MV-4-11 (cell line): ENCODE data around the gene ZNF638.
A peak's percentile ranks its signal among the peaks of the same experiment; 100 is the strongest.

ENCODE experiments used
- DNase-seq: peaks from one replicate; lab custom pipeline; 2025; lab: John Stamatoyannopoulos, UW

ZNF638 gene

DNA sequence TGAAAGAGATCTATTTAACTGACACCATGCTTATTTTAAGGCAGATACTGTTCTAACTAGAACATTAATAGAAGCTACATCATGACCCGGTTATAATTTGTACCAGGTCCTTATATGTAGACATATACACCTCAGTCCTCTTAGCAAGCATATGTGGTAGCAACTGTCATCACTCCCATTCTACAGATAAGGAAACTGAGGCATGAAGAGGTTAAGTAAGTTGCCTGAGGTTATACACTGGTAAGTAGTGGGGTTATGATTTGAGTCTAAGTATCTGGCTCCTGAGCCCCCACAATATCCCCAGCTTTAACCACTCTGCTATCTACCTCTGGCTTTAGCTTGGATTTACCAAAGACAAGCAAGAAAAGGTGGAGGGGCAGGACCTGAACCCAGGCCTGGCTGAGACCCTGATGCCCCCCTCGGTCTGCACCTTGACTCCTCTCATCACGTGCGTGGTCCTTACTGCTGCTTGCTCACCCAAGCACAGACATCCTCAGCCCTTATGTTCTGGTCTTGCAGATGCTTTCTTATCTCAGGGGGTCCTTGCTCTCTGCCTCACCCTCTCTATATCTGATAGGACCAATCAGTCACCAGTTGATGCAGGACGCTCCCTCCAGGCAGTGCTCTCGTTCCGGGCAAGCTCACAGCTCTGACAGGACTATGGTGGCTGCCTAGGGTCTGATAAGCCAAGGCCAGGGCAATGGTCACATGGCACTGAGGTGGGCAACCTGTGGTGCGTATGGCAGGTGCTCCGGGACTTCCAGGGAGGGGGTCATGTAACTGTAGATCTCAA lies 125.7 kb downstream of the ZNF638 start:
- DNase-seq = no peak

DNA sequence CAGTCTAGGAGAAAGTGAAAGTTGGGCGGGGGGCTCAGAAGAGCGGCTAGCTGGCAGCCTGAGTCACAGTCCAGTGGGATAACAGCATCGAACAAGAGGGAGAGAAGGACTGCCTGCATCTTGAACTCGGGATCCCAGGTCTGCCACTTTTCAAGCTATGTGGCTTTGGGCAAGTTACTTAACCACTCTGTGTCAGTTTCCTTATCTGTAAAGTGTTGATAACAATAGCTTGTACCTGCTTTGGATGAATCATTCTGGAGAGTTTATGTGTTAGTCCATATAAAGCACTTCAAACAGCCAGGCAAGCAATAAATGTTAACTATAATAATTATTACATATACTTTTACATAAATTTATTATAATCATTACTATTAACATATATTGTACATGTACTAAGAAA lies 126.3 kb downstream of the ZNF638 start:
- DNase-seq = no peak

DNA sequence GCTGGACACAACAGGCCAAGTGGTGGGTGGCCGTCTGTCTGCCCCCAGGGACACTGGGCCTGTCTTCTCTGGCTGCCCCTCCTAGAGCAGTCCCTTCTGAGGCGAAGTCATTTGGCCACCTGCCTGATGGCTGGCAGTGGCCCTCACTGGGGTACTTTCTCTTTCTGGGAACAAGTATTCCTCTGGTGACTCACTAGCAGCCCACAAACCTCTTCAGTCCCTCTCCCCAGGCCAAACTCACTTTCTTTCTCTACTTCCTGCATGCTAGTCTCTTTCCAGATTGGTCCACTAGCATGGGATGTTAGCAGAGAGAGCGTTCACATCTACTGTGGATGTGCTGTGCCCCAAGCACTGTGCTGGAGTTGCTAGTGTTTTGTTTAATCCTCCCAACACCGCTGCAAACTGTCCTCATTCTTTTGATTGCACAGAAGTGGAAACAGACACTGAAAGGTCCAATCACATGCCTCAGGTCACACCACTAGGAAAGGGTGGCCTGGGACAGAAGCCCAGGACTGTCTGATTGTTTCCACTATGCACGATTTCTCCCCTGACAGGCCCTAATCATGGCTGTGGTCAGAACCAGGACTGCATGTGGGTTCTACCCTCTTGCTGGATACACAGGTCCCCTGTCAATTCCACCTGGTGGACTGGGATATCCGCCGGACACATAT lies 127.0 kb downstream of the ZNF638 start:
- DNase-seq = peak; percentile 45

DNA sequence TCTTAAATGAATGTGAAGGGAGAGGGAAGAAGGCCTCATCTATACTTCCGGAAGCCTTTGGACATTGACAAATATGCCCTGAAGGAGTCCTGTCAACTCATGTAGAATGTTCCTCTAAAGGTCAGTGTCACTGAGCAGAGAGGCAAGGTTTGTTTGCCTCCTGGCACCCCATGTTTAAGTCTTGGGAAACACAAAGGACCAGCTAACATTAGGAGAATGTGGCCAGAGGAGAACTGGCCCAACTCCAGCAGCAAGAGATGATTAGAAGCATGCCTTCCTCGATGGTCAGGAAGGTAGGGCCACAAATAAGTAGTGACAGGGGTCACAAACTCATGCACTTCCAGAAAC lies 127.5 kb downstream of the ZNF638 start:
- DNase-seq = no peak

DNA sequence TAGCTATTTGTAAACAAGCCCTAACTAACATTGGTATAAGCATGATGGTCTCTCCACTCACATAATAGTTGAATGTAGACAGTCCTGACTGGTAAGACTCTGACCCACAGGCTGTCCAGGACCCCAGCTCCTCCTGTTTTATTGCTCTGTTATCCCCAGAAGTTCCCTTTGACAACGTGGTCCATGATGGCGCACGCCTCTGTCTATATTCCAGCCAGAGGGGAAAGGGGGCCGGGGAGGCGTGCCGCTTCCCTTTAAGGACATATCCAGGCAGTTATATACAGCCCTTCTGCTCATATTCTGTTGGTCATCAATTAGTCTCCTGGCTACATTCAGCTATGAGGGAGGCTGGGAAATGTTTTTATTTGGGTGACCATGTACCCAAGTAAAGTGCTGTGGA lies 128.5 kb downstream of the ZNF638 start:
- DNase-seq = no peak

DNA sequence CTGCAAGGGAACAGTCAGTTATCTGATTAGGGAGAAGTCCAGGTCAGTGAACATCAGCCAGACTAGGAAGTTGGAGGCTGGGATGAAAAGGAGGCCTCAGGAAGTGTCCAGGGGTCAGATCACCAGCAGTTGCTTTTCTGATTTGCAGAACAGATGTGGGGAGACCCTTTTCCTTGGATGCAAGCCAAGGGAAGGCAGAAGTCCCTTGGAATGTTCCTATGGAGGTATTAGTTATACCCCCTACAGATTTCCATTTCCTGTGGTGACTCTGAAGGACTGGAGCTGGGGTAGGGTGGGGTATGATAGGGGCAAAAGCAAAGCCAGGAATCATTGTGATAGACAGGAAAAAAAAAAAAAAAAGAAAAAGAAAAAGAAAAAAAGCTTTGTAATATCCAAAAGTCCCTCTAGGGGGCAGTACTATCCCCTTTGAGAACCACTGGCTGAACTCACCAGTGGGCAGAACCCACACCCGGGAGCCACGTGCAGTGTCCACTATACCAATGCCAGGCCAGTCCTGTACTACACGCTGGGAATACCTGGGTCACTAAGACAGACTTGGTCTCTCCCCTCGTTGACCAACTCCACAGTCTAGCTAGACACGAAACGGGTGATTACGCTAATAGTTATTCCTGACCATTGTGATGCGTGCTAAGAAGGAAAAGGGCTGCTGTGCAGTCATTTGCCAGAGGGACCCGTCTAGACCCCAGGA lies 129.2 kb downstream of the ZNF638 start:
- DNase-seq = peak; percentile 21

DNA sequence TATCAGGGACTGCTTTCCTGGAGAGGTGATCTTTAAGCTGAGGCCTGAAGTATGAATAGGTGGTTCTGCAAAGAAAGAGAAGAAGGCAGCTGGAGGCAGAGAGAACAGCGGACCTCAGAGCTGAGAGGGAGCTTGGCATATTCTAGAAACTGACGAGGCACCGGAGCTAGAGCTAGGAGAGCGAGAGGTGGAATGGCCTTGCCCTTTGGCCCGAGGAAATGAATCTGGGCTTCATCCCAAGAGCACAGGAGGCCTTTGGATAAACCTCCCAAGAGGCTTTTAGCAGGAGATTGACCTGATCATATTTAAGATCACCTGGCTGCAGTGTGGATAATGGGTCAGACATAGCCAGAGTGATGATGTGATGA lies 129.7 kb downstream of the ZNF638 start:
- no peak for DNase-seq

DNA sequence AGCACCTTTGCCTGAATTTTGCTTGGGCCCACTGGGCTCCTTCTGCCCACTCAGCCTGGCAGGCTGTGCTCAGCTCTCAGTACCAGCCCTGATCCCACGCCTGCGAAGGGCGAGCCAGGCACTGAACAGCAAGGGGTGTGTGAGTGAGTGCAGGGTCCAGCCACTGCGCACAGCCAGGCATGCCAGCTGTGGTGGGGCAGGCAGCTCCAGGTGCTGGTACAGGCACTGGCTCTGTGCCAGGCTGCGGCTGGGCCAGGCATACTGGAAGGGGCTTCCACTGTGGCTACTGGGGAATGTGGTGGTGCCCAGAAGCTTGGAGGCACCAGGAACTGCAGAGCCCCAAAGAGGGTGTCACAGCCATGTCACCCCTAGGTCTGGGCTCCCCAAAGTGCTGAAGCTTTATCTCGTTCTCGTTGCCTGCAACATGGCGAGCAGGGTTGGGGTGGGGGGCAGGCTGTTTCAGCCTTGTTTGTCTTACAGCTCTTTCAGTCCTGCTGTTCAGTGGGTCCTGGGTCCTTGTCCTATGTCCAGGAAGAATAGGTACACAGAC lies 130.5 kb downstream of the ZNF638 start:
- DNase-seq = no peak

DNA sequence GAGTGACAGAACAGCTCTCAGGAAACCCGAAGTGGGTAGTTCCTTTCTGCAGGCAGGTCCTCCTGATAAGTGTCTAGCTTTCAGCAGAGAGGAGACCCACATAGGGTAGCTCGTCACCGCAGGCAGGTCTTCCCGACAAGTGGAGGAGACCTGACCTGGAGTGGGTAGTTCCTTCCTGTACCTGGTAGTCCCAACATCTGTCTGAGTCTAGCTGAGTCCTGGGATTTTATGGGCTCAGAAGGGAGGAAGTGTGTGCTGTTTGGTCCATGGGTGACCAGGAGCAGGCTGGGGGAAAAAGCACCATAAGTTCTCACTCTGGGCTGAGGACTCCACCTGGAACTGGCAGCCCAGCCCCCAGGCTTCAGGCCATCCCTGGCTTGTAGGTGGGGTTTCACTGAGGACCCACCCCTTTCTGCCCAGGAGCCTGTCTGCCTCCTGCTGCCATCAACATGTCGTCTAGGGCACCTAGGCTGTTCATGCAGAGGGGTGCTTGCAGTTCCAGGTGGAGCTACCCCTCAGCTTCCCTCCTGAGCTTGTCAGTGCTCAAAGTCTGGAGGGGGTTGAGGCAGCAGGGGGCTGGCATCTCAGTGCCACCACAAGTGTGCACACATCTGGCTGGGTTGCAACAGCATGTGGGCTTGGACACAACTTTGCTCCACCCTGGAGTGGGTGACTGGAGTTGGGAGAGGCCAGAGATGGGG lies 131.2 kb downstream of the ZNF638 start:
- no peak for DNase-seq

DNA sequence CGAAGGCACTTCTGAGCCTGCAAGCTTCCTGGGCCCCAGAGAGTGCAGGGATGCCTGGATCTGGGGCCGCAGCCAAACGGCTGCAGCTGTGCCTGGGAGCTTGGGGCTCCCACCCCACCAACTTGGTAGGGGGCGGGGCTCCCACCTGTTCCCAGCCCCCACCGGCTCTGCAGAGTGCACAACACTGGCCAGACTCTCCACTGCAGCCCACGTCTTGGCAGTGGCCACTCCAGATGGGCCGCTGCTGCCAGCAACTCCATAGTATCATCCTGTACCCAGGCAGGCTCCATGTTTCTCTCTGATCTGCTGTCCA lies 131.7 kb downstream of the ZNF638 start:
- no peak for DNase-seq

DNA sequence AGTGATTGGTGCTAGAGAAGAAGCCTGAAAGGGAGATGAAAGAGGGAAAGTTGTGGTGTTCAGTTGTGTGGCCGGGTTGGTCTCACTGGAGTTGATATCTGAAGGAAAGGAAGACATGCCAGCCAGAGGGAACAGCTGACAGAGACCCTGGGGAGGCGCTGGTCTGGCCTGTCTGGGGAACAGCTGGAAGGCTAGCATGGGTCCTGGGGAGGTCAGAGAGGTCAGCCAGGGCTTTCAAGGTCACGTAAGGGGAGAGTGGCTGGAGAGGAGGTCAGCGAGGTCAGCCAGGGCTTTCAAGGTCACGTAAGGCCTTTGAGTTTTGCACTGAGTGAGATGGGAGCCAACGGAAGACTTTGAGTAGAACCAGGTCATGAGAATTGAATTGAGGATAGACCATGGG lies 132.8 kb downstream of the ZNF638 start:
- no peak for DNase-seq

DNA sequence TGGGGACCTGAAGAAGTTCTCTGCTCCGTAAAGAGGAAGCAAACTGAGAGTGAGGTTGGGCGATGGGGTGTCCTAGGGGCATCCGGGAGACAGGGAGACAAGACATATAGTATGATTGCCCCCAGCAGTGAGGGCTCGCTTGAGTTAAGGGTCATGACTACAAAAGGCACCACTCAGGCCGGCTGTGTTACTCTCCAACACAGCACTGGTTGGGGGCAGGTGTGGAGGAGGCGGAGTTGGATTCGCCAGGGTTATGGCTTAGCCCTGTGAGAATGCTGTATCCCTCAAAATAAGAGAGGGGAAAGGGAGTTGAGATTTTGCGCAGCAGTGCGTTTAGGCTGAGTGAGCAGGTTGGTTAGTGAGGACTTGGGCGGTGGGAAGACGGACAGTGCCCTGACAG lies 133.8 kb downstream of the ZNF638 start:
- DNase-seq = no peak

DNA sequence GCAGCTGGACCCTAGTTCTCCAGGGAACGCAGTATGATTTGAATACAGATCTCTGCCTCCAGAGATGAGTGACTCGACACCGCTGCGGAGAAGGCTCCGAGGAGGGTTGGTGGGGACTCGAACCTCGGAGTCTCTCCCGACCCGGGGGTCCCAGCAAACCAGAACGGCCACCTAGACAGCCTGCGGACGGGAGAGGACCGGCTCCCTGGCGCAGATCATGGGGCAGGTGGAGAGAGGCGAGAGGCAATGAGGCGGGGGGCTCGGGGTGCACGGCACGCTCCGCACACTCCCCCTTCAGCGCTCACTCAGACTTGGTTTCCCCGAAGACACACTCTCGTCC lies 134.3 kb downstream of the ZNF638 start:
- no peak for DNase-seq

DNA sequence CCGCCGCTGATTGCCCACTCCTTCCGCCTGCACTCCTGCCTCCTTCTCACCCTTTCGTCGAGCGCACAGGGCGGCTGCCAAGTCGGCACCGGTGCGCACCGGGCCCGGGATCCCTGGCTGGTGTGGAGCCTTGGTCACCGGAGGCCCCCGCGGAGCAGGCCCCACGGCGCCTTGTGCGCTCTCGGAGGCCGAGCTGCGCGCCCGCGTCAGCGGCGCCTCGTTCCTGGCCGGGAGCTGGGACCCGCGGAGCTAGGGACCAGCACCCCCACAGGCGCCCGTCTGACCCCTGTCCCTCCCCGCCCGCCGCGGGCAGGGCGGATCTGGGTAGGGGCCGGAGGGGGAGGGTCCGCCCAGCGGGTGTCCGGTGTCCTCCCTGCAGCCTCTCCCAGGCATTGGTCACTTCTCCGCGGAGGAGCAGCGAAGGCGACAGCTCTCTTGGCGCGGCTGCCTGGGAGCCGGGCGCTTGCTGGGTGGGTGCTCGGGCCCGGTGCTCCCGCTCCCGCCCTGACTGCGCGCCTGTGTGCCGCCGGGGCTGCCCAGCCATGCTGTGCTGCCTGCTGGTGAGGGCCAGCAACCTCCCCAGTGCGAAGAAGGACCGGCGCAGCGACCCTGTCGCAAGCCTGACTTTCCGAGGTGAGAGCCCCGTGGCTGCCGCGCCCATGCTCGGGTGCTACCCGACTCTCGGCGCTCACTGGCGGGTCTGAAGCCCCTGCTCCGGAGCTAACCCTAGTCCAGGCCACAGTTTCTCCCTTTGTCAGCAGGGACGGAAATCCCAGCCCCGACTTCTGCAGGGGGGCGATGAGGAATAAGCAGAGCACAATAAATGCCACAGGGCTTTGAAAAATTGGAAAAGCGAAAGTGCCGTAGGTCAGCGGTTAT lies 135.0 kb downstream of the ZNF638 start:
- DNase-seq = no peak

DNA sequence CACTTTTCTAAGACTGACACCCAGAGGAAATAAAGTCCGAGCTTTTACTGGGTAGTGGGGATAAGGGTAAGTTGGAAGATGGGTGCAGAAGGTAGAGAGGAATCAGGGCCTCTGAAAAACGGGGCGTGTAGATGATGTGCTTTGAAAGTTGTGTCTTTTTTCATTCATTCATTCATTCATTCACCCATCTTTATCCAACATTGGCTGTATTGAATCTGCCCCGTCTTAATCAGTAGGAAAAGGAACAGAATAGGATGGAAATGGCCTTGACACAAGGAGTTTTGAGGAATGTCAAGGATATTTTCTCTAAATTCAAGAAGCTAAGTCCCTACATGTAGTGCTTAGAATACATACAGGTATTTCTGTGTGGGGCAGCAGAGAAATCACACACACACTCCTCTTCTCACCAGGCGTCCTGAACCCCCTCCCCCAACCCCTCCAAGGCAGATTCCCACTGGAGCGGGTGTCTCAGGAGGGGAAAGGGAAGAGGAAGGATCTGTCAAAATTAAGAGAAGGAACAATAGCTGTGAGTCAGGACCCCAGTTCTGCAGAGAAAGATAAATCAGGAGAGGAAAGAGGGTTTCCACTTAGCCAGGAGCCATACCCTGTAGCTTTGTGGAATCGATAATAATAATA lies 135.7 kb downstream of the ZNF638 start:
- no peak for DNase-seq

DNA sequence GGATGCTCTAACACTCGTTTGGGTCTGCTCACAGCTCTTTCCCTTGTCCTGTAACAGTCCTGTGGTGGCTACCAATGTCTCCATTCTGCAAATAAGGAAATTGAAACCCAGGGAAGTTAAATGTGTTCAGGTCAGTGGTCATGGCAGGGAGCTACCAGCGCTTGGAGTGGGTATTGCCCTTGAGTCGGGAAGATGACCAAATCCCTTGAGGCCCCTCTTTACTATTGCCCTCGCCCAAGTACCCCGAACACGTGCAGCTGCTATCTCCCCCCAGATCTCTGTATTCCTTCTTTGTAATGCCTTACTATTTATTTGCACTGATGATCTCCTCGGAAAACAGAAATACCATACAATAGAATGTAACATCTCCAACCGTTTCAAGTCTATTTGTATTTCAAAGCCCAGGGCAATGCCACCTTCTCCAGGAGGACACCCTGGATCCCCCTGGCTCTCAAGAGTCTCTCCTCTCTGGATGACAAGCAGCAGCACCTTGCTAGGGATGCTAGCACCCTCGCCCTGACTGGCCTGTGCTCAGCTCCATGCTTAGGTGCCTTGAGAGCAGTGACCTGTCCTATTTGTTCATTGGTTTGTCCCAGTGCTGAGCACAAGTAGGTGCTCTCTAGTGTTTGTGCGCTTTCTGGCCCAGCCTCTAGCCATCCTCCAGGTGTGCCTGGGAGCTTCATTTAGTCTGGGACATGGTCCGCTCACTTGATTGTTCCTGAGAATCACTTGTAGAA lies 136.9 kb downstream of the ZNF638 start:
- no peak for DNase-seq

DNA sequence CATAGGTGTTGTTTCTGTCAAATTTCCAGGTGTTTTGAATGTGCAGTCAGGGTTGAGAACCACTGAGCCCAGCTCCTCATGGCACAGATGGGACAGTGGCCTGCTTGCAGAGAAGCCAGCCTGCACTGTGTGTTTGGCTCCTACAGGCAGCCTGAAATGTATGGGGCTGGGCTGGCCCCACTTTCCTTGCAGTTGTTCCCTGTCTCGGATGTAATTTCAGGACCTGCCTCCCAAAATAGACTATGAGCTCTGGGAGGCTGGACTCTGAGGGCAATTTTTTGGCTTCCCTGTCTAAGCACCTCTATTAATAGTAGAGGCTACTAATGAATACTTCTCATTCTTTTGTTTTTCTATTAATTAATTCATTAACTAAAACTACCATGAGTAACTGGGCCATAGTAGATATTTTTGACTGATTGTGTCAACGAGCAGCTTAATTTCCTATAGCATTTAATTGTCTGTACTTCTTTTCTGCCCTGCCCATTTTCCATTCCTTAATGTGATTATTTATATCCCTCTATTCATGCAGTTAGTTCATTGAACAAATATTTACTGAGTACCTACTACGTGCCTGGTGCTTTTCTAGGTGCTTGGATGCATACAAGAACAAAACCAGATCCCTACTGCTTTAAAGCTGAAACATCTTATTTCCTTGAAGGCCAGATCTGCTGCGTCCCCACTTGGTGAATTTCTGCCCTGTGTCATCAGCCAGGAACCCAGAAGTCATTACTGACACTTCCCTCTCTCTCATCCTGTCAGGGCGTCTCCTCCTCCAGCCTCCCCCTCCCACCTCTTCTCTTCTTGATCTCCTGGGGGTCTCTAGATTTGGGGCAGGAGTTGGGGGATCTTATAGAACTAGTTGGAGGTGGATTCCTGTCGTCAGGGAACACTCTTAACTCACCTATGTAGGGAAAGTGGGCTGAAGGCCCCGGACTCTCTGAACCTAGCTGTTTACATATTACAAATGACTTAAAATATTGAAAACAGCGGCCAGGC lies 138.1 kb downstream of the ZNF638 start:
- no peak for DNase-seq

DNA sequence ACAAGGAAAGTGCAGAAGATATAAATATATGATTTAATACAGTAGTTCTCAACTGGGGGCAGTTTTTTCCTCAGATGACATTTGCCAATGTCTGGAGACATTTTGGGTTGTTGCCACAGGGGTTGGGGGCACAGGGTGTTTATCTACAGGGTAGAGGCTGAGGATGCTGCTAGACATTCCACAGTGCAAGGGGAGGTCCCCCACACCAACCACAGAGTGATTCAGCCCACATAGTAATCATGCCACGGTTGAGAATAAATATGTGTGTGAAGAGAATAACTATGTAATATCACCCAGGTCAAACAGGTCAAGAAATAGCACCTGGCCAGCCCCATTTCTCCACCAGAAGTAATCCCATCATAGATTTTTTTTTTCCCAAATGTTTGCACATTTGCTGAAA lies 139.7 kb downstream of the ZNF638 start:
- DNase-seq = no peak

DNA sequence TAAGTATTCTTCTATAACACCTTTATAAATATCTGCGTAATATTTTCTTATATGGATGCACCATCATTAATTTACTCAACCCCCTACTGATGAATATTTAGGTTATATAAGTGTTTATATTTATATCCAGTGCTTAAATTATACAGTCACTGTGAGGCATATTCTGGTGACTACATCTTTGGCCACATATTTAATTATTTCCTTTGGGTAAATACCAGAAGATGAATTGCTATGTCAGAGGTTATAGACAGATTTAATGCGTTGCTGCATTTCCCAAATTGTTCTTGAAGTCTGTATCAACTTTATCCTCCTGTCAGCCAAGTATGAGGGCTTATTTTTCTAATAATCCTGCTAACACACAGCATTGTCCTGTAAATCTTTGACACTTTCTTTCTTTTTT lies 140.4 kb downstream of the ZNF638 start:
- DNase-seq = no peak
